ENCODE measurements around the gene DOCK3.
"Not testable (repeated sequence)": the region's sequence is repeated elsewhere in the genome, so short reads cannot be mapped to it uniquely, and the experiment has no call there.

DOCK3 gene

DNA sequence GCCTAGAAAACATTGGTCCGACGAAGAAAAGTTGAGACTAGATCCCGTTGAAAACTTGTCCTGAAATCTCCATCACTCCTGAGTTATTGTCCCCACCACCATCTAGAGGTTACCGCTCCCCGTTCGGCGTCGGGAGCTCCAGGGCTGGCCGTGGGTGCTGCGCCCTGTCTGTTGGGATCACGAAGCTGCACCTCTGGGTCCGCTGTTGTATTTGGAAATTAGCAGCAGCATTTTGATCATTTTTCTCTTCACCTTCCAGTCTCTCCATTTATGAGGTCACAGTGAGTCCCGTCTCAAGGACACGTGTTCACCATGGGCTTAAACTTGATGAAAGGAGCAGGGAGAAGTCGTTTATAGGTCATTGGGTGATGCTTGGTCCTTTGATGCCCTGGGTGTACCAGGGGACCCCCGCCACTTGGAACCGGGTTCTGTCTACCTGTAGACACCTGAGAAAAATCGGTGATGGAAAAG is 710.9 kb downstream of the DOCK3 start:
- peak; percentile 62 for FAIRE-seq
- DNase-seq (ENCODE audit: insufficient read length): no peak
- no peak for TF ChIP-seq TAF1 (IDR thresholded peaks at IDR 0.05; ENCODE audit: borderline replicate concordance, low read depth, low read length)
- TF ChIP-seq POLR2AphosphoS5 (IDR thresholded peaks at IDR 0.05; ENCODE audit: low read depth, low read length): no peak; the same call in 1 of the 2 replicates
- TF ChIP-seq POLR2A (IDR thresholded peaks at IDR 0.05; ENCODE audit: low read depth, low read length): no peak

DNA sequence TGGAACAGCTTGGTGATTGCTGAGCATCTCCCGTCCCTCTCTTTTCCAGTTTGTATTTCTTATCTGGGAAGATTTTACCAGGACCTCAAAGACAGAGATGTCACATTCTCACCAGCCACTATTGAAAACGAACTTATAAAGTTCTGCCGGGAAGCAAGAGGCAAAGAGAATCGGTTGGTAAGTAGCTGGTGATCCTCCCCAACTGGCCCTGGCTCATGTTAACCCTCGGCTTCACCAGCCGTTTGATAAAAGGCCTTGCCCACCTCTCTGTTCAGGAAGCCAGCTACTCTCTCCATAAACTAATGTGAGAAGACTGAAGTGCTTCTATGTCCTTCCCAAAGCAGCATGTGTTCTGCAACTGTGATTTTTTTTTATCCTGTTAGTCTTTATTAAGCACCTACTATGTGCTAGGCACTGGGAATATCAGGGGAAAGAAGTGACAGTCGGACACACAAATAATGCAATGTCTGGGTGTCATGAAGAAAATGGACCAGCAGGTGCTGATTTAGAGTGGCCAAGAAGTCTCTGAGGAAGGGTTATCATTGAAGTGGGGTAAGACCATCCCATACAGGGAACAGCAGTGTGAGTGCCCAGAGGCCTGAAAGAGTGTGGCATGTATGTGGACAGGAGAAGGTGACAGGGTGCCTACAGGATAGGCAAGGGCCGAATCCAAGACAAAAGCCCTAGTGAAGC is 711.6 kb downstream of the DOCK3 start:
- TF ChIP-seq POLR2AphosphoS5 (IDR thresholded peaks at IDR 0.05; ENCODE audit: low read depth, low read length) (no peak), POLR2A (IDR thresholded peaks at IDR 0.05; ENCODE audit: low read depth, low read length) (no peak), TAF1 (IDR thresholded peaks at IDR 0.05; ENCODE audit: borderline replicate concordance, low read depth, low read length) (no peak)
- no peak for FAIRE-seq
- no peak for DNase-seq (ENCODE audit: insufficient read length)

DNA sequence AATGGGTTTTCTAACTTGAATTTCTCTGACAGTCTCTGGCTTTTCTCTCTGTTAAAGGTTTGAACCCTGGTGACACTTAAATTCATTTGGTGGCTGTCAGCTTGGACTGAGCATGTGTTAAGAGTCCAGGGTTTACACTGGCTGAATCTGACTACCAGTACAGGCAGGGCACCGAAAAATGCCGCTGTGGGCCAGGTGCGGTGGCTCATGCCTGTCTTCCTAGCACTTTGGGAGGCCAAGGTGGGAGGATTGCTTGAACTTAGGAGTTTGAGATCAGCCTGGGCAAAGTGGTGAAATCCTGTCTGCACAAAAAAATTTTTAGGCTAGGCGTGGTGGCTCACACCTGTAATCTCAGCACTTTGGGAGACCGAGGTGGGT is 712.1 kb downstream of the DOCK3 start:
- TF ChIP-seq TAF1 (IDR thresholded peaks at IDR 0.05; ENCODE audit: borderline replicate concordance, low read depth, low read length) (no peak), POLR2AphosphoS5 (IDR thresholded peaks at IDR 0.05; ENCODE audit: low read depth, low read length) (no peak), POLR2A (IDR thresholded peaks at IDR 0.05; ENCODE audit: low read depth, low read length) (no peak)
- DNase-seq (ENCODE audit: insufficient read length) (no peak), FAIRE-seq (no peak)

DNA sequence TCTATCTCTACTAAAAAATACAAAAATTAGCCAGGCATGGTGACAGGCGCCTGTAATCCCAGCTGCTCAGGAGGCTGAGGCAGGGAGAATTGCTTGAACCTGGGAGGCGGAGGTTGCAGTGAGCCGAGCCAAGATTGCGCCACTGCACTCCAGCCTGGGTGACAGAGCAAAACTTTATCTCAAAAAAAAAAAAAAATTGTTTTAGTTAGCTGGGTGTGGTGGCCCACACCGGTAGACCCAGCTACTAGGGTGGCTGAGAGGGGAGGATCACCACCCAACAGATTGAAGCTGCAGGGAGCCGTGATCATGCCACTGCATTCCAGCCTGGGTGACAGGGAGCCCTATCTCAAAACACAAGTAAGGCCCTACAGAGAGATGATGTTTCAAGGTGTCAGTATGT is 712.6 kb downstream of the DOCK3 start:
- FAIRE-seq; DNase-seq (ENCODE audit: insufficient read length): not testable (repeated sequence)

DNA sequence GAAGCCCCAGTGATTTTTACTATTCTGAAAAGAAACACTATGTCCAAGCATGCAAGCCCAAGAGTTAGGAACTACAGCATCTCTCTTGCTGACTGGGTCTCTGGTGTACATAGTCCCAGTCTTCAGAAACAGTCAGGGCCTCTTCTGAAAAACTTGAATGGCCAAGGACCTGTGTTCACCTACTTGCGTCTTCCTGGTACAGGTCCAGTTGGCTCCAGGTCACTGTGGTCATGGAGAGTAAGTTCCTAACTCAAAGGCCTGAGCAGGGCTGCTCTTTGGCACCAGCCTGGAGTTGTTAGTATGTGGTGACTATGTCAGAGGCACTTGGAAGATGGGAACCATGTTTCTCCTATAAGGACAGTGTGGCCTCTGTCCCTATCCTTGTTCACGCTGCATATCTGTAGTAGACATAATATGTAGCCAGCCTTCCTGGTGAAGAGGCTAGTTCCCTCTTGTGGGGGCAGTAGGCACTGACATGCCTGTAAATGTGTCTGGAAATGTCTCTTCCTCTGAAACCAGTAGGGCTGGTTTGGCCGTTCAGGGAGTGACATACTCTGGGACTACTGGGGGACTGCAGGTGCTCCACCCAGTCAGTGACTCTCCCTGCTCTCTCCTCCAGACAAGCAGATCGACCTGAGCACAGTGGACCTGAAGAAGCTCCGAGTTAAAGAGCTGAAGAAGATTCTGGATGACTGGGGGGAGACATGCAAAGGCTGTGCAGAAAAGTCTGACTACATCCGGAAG is 713.7 kb downstream of the DOCK3 start:
- FAIRE-seq (no peak), DNase-seq (ENCODE audit: insufficient read length) (no peak)
- TF ChIP-seq TAF1 (IDR thresholded peaks at IDR 0.05; ENCODE audit: borderline replicate concordance, low read depth, low read length) (no peak), POLR2AphosphoS5 (IDR thresholded peaks at IDR 0.05; ENCODE audit: low read depth, low read length) (no peak), POLR2A (IDR thresholded peaks at IDR 0.05; ENCODE audit: low read depth, low read length) (no peak)

DNA sequence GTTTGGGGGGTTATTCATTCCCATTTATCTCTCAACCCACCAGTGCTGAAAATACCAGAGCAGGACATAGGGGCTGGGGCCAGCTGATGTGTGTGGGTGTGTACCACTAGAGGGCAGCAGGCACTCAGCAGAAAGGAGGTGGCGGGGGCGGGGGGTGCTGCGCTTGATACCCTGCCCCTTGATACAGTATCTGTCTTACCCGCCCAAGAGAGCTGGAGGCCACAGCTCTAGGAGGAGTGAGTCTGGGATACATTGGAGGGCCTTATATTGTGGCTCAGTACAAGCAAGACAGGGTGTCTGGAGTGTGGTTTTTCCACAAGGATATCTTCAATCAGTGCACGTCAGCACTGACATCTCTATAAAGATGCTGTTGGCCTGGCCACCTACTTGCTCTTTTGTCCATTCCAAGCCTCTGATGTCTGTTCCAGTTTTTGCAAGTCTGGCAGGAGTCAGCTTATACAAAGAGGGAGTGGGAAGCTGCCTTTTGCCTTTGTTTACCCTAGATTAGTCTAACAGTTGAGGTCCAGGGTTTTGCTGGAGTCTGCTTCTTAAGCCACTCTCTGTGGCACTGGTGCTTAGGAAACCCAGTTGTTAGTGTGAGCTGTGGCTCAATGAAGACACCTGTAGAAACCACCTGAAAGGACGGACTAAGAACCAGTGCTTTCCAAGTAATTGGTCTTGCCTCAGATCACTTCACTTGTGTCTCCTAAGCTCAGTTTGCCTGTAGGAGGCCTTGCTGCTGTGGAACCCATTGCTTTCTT is 714.9 kb downstream of the DOCK3 start:
- no peak for TF ChIP-seq TAF1 (IDR thresholded peaks at IDR 0.05; ENCODE audit: borderline replicate concordance, low read depth, low read length)
- TF ChIP-seq POLR2AphosphoS5 (IDR thresholded peaks at IDR 0.05; ENCODE audit: low read depth, low read length): no peak; the same call in 1 of the 2 replicates
- TF ChIP-seq POLR2A (IDR thresholded peaks at IDR 0.05; ENCODE audit: low read depth, low read length): peak; percentile 12; the same call in 1 of the 2 replicates
- FAIRE-seq (peak; percentile 90), DNase-seq (ENCODE audit: insufficient read length) (no peak)

DNA sequence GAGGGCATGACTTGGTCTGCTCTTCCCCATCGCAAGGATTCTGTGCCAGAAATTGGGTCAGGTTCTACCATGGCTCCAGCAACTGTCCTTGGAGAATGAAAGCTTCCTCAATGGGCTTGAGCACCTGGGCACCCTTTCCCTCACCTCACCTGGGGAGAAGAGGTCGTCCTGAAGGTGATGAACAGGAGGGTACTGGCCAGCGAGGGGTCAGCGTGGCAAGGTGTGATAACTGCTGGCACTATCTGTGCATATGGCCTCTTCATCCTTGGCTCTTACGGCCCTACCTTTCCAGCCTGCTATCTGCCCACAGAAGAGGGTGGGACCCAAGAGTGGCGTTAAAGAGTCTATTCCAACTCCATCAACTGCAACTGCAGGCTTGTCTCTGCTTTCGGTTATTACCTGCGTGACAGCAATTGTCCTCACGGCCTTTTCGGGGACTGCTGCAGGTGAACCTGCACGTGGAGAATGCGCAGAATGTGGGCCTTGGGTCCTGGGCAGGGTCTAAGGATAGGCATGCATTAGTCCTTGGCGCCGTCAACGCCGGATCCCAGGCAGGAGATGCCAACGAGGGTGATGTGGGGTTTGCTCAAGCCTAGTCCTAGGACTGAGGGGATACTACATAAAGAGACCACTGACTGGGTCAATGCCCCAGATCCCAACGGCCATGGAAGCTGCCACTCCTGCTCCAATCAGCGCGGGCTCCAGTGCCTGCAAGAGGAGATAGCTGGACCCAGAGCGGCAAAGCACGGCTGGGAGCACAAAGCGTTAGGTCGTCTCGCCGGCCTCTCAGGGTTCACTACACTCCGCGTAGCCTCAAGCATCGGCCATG is 715.7 kb downstream of the DOCK3 start:
- no peak for DNase-seq (ENCODE audit: insufficient read length)
- FAIRE-seq: peak; percentile 56
- TF ChIP-seq POLR2A (IDR thresholded peaks at IDR 0.05; ENCODE audit: low read depth, low read length) (no peak; the same call in 1 of the 2 replicates), POLR2AphosphoS5 (IDR thresholded peaks at IDR 0.05; ENCODE audit: low read depth, low read length) (no peak), TAF1 (IDR thresholded peaks at IDR 0.05; ENCODE audit: borderline replicate concordance, low read depth, low read length) (no peak)

DNA sequence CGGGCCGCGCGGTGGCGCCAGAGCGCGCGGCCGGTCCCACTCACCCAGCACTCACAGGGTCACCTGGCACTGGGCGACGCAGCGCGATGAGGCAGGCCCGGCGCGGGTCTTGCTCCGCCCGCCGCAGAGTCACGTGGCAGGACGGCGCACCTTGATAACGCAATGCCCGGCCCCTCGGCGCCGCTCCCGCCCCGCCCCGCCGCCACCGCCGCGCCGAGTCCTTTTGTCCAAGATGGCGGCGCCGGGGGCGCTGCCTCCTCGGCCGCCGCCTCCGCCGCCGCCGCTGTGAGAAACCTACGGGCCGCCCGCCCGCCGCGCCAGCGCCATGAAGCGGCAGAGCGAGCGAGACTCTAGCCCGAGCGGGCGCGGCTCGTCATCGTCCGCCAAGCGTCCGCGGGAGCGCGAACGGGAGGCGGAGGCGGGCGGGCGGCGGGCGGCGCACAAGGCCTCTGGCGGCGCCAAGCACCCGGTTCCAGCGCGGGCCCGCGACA is 716.4 kb downstream of the DOCK3 start, which contains the start of gene RBM15B:
RBM15B (plus strand) TSS at position 211 of the 491 bp plus-strand sequence; CDS start at position 326, 115 bp downstream.
- DNase-seq (ENCODE audit: insufficient read length) (peak; percentile 97), FAIRE-seq (peak; percentile 99)
- peak; percentile 76; the same call in 1 of the 2 replicates for TF ChIP-seq POLR2A (IDR thresholded peaks at IDR 0.05; ENCODE audit: low read depth, low read length)
- no peak for TF ChIP-seq POLR2AphosphoS5 (IDR thresholded peaks at IDR 0.05; ENCODE audit: low read depth, low read length)
- TF ChIP-seq TAF1 (IDR thresholded peaks at IDR 0.05; ENCODE audit: borderline replicate concordance, low read depth, low read length): peak; percentile 30; the same call in 1 of the 2 replicates

DNA sequence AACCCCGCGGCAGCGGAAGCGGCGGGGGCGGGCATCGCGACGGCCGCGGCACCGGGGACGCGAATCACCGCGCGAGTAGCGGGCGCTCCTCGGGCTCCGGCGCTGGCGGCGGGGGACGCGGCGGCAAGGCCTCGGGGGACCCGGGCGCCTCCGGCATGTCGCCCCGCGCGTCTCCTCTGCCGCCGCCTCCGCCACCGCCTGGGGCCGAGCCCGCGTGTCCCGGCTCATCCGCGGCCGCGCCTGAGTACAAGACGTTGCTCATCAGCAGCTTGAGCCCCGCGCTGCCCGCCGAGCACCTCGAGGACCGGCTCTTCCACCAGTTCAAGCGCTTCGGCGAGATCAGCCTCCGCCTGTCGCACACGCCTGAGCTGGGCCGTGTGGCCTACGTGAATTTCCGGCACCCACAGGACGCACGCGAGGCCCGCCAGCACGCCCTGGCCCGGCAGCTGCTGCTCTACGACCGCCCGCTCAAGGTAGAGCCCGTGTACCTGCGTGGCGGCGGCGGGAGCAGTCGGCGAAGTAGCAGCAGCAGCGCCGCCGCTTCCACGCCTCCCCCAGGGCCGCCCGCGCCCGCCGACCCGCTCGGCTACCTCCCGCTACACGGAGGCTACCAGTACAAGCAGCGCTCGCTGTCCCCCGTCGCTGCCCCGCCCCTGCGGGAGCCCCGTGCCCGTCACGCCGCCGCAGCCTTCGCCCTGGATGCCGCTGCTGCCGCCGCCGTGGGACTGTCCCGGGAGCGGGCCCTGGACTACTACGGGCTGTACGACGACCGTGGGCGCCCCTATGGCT is 717.0 kb downstream of the DOCK3 start:
- no peak for TF ChIP-seq TAF1 (IDR thresholded peaks at IDR 0.05; ENCODE audit: borderline replicate concordance, low read depth, low read length)
- TF ChIP-seq POLR2AphosphoS5 (IDR thresholded peaks at IDR 0.05; ENCODE audit: low read depth, low read length): no peak; the same call in 1 of the 2 replicates
- no peak for TF ChIP-seq POLR2A (IDR thresholded peaks at IDR 0.05; ENCODE audit: low read depth, low read length)
- FAIRE-seq: no peak
- DNase-seq (ENCODE audit: insufficient read length): peak; percentile 42
